Spleen (tissue), 7 donors: ENCODE results near the gene IRX6.

Experiments used
- CTCF ChIP-seq, 11 experiments: fragments of 200-600 bp in 7 of 11; fragments of 450-650 bp in 4 of 11; sonication (generic) in 4 of 11; IDR thresholded peaks in 8 of 11; conservative IDR thresholded peaks in 3 of 11; 1 replicate in 7 of 11; 2 replicates in 4 of 11; pipeline versions ENCODE4 v1.4.0 to v1.8.0; 2016 to 2021; ENCODE audit warnings: antibody characterized with exemption in 11 of 11, inconsistent platforms in 4 of 11, mild to moderate bottlenecking in 1 of 11
- POLR2A ChIP-seq, 3 donors: fragments of 450-650 bp; IDR thresholded peaks; one replicate each; pipeline ENCODE4 v1.5.1; 2017; ENCODE audit warnings: antibody characterized with exemption in 3 of 3, mild to moderate bottlenecking in 1 of 3
- POLR2AphosphoS5 ChIP-seq, 3 donors: sonication (generic); formaldehyde crosslinking; IDR thresholded peaks; one replicate each; pipeline ENCODE4 v1.5.1; 2017; ENCODE audit warnings: antibody characterized with exemption in 3 of 3
- donor health status: DM: no; HTN: no; CAD: no; lungs with moderate emphysema.
- donor health status: DM: no; HTN: no; CAD: no.
- donor health status: DM: no; HTN: no; CAD: no.

- TF ChIP-seq CTCF (IDR thresholded peaks at IDR 0.05 in 8 of 11, conservative IDR thresholded peaks at IDR 0.05 in 3 of 11) (no peak), POLR2A (IDR thresholded peaks at IDR 0.05) (no peak), POLR2AphosphoS5 (IDR thresholded peaks at IDR 0.05) (no peak)
Measured at GRCh38 chr16:55291847-55292246, 32.2 kb upstream of the IRX6 start.
